Lower leg skin (tissue), 4 donors: ENCODE results near the gene TMIE. TPM values are rescaled to one million over a fixed set of nuclear protein-coding genes. Genes with fewer than 3 reads are reported as not detected.
A peak's percentile ranks its signal among the peaks of the same experiment; 100 is the strongest.

Experiments used
- DNase-seq, 2 donors: peaks; one replicate each; pipeline ENCODE4 v3.0.0-alpha.2; 2019; ENCODE audit warnings: low spot score in 2 of 2
- H3K4me3 ChIP-seq: fragments of 200-600 bp; sonication (generic); 2 replicates; pipeline ENCODE4 v1.5.1; 2017; ENCODE audit warnings: mild to moderate bottlenecking, low read depth; ENCODE audit not compliant: poor library complexity, severe bottlenecking
- POLR2A ChIP-seq, 2 donors: fragments of 450-650 bp; IDR thresholded peaks; one replicate each; pipeline ENCODE4 v1.6.1; 2016 to 2017; ENCODE audit warnings: antibody characterized with exemption in 2 of 2, mild to moderate bottlenecking in 1 of 2, moderate library complexity in 1 of 2
- WGBS, 2 donors: methylation state at CpG; one replicate each; pipeline ENCODE4 v1.1.5; 2018; 5-methylcytosine and 5-hydroxymethylcytosine counted together
- intact Hi-C: fragments of 100-400 bp; cut with DNase I; formaldehyde crosslinking; loops from one replicate; pipeline ENCODE4 v1.15.0; 2023; ENCODE audit warnings: low total_unique reads
- total RNA-seq, 4 donors: library from RNA; depleted of rRNA; stranded (reverse); fragments of >200 nt; gene quantifications; one replicate each; pipeline ENCODE4 v1.1.0, GENCODE V29; 2016
- TF ChIP-seq, protein P1 (sequence below), 3 donors: fragments of 450-650 bp; IDR thresholded peaks; one replicate each; pipeline ENCODE4 v1.5.1; 2016; ENCODE audit warnings: antibody characterized with exemption in 3 of 3, mild to moderate bottlenecking in 3 of 3, moderate library complexity in 2 of 3

TMIE gene, protein sequence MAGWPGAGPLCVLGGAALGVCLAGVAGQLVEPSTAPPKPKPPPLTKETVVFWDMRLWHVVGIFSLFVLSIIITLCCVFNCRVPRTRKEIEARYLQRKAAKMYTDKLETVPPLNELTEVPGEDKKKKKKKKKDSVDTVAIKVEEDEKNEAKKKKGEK
- 1 to 10 TPM in 1 of 4 donors, under 1 TPM in 3; 0.37 to 1.1 (median 0.67) TPM for total RNA-seq

DNA sequence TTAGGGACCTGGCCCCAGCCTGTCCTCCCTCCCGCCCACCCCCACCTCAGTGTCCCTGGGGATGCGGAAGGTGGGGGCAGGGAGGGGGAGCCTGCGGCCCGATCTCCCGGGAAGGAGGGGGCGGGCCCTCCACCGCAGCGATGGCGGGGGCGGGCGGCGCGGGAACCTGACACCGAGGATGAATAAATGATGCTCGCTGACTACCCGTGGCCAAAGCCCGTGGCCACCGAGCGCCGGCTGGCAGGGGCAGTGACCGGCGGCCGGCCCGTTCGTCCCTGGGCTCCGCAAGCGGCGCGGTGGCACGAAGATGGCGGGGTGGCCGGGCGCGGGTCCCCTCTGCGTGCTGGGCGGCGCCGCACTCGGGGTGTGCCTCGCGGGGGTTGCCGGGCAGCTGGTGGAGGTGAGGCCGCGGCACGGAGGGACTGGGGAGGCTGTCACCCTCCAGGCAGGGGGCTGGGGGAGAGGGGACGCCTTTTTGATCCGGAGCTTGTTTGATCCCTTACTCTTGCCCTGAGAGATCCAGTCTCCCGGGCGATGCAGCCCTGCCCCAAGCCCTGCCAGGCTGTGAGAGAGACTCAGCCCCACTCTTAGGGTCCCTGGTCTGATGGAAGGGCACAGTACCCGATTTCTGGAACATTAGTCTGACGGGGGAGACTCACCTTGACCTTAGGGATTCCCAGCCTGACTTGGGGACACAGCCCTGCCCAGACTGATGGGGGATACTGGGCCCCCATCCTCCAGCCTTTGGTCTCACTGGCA, at the start of gene TMIE:
Gene TMIE, plus strand, starts transcription at position 212 of the 759 bp plus-strand sequence. Its CDS starts 96 bp downstream, at position 308.
- TF ChIP-seq, protein P1, sequence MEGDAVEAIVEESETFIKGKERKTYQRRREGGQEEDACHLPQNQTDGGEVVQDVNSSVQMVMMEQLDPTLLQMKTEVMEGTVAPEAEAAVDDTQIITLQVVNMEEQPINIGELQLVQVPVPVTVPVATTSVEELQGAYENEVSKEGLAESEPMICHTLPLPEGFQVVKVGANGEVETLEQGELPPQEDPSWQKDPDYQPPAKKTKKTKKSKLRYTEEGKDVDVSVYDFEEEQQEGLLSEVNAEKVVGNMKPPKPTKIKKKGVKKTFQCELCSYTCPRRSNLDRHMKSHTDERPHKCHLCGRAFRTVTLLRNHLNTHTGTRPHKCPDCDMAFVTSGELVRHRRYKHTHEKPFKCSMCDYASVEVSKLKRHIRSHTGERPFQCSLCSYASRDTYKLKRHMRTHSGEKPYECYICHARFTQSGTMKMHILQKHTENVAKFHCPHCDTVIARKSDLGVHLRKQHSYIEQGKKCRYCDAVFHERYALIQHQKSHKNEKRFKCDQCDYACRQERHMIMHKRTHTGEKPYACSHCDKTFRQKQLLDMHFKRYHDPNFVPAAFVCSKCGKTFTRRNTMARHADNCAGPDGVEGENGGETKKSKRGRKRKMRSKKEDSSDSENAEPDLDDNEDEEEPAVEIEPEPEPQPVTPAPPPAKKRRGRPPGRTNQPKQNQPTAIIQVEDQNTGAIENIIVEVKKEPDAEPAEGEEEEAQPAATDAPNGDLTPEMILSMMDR (IDR thresholded peaks at IDR 0.05): no peak
- DNase-seq: no peak
- WGBS, 2 donors: 10 to 16% methylated on average over 17 to 44 of the region's 51 CpGs
- intact Hi-C loops: no loop called here
- no peak within 1 kb of the TSS for H3K4me3 ChIP-seq

DNA sequence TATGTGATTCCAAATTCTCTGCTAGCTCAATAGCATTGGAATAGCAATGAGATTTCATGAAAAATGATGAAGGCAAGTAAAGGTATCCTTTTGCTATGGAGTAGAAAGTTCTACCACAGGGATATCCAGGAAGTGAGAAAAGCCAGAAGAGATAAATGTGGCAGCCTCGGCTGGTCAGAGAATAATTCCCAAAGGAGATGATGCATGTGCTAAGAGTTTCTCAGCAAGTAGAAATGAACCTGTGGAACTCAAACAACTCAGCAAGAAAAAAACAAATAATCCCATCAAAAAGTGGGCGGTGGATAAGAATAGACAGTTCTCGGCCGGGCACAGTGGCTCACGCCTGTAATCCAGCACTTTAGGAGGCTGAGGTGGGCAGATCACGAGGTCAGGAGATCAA, 45.9 kb upstream of the TMIE start:
- WGBS, 2 donors: 83 to 84% methylated on average over 6 of the region's 6 CpGs
- TF ChIP-seq, protein P1 (IDR thresholded peaks at IDR 0.05): no peak
- TF ChIP-seq POLR2A (IDR thresholded peaks at IDR 0.05): no peak
- H3K4me3 ChIP-seq: no peak overlapping the region
- intact Hi-C loops: no loop called here
- DNase-seq: no peak

DNA sequence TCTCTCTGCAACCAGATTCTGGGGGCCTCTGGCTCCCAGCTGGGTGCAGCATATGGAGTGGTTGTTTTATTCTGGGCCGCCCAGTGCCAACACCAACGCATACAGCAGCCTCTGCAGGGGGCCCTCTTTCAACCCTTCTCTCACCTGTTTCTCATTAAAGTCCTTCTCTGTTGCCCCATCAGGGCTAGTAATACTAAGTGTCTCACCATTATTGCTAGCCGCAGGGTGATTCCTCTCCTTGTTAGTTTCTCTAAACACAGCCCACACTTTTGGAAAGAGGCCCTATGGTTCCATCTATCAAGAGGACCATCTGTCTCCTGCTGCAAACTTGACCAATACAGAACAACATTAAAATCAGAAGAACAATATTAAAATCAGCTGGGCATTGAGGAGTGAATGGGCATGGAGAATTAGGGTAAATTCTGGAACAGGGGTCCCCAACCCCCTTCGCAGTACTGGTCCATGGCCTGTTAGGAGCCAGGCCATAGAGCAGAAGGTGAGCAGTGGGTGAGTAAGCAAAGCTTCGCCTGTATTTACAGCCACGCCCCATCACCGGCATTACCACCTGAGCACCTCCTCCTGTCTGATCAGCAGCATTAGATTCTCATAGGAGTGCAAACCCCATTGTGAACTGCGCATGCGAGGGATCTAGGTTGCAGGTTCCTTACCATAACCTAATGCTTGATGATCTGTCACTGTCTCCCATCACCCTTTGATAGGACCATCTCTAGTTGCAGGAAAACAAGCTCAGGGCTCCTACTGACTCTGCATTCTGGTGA, 44.2 kb upstream of the TMIE start:
- no peak for DNase-seq
- WGBS, 2 donors: 72 to 75% methylated on average over 9 of the region's 9 CpGs
- intact Hi-C loops: no loop called here
- H3K4me3 ChIP-seq: no peak overlapping the region
- no peak for TF ChIP-seq POLR2A (IDR thresholded peaks at IDR 0.05)
- TF ChIP-seq, protein P1 (IDR thresholded peaks at IDR 0.05): no peak

DNA sequence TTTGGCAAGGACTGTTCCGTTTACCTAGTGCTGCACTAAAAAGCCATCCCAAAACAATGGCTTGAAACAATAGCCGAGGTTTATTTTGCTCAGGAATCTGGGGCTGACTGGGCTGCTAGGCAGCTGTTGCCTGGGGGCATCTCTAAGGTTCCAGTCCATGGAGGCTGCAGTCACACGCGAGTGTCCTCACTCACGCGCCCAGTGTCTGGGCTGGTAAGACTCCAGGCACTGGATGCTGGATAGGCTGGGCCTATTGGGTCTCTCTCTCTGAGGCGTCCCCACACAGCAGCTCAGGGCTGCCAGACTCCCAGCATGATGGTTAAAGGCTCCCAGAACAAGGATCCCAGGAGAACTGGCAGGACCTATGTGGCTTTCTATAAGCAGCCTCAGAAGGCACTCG, 41.9 kb upstream of the TMIE start:
- intact Hi-C loops: no loop called here
- 76 to 77% methylated on average over 8 of the region's 8 CpGs for WGBS, 2 donors
- no peak for TF ChIP-seq POLR2A (IDR thresholded peaks at IDR 0.05)
- TF ChIP-seq, protein P1 (IDR thresholded peaks at IDR 0.05): no peak
- H3K4me3 ChIP-seq: no peak overlapping the region
- peak in 1 of 2 donors; percentile 11 for DNase-seq

DNA sequence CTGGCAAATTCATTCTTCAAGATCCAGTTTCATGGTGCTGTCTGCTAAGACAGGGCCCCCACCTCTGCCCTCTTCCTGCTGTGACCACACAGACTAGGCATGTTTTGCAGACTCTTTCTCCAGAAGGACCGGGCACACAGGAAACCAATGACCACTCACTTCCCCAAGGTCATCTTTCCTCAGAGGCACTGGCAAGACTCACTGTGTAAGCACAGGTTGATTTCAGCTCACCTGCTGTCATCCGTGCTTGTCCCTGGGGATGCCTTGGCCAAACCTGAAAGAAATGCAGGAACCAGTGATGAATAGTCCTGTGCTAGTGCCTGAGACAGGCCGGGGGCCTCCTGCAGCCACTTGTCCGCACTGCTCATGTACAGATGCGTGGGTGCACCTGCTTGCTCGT, 41.2 kb upstream of the TMIE start:
- 81 to 89% methylated on average over 6 of the region's 6 CpGs for WGBS, 2 donors
- peak in 1 of 2 donors; percentile 79 for DNase-seq
- TF ChIP-seq, protein P1 (IDR thresholded peaks at IDR 0.05): no peak
- TF ChIP-seq POLR2A (IDR thresholded peaks at IDR 0.05): no peak
- intact Hi-C loops: no loop called here
- H3K4me3 ChIP-seq: no peak overlapping the region
